Lung (tissue), 12 donors: ENCODE results near the gene CXCL13. TPM values are rescaled to one million over a fixed set of nuclear protein-coding genes. Genes with fewer than 3 reads are reported as not detected.

Experiments
- ATAC-seq: fragments of 200-7000 bp; cut with Tn5 transposase; one replicate; pipeline ENCODE4 v1.9.1; 2020; ENCODE audit warnings: moderate number of reproducible peaks; ENCODE audit not compliant: insufficient read depth, low FRiP score
- DNase-seq, 3 donors: peaks; one replicate each; pipeline ENCODE4 v3.0.0-alpha.2; 2013 to 2017
- H3K27ac ChIP-seq, 2 donors: one replicate each; pipeline ENCODE4 v1.5.1; 2013; ENCODE audit warnings: mild to moderate bottlenecking in 2 of 2, moderate library complexity in 2 of 2, control low read depth in 1 of 2, inconsistent platforms in 1 of 2, low read depth in 1 of 2, low read length in 1 of 2
- H3K27me3 ChIP-seq, 3 donors: one replicate each; pipeline ENCODE4 v1.5.1; 2013; ENCODE audit warnings: low read length in 2 of 3; ENCODE audit not compliant: control insufficient read depth in 3 of 3, insufficient read depth in 3 of 3
- H3K36me3 ChIP-seq, 4 donors: one replicate each; pipeline ENCODE4 v1.5.1; 2013; ENCODE audit warnings: low read length in 4 of 4, mild to moderate bottlenecking in 1 of 4, moderate library complexity in 1 of 4; ENCODE audit not compliant: control insufficient read depth in 4 of 4, insufficient read depth in 4 of 4
- H3K4me1 ChIP-seq, 5 donors: one replicate each; pipeline ENCODE4 v1.5.1; 2013; ENCODE audit warnings: low read length in 5 of 5, mild to moderate bottlenecking in 2 of 5, moderate library complexity in 1 of 5; ENCODE audit not compliant: control insufficient read depth in 5 of 5, insufficient read depth in 5 of 5
- H3K4me3 ChIP-seq: one replicate; pipeline ENCODE4 v1.5.1; 2013; ENCODE audit warnings: mild to moderate bottlenecking, control low read depth, moderate library complexity
- H3K9ac ChIP-seq, 2 donors: one replicate each; pipeline ENCODE4 v1.5.1; 2013; ENCODE audit warnings: low read length in 2 of 2, control low read depth in 1 of 2; ENCODE audit not compliant: insufficient read depth in 1 of 2
- H3K9me3 ChIP-seq, 4 donors: one replicate each; pipeline ENCODE4 v1.5.1; 2013; ENCODE audit warnings: low read length in 3 of 4, mild to moderate bottlenecking in 1 of 4, moderate library complexity in 1 of 4; ENCODE audit not compliant: control insufficient read depth in 4 of 4, insufficient read depth in 3 of 4
- WGBS, 2 donors: extraction: QIAGEN DNeasy Blood & Tissue Kit; methylation state at CpG; one replicate each; pipeline ENCODE4 v1.1.7; 2013; 5-methylcytosine and 5-hydroxymethylcytosine counted together
- polyA plus RNA-seq, 2 donors: library from polyadenylated mRNA; stranded (reverse); fragments of 200-250 nt; gene quantifications; one replicate each; pipeline ENCODE4 v1.2.1, GENCODE V29; 2013
- total RNA-seq, 2 donors: library from RNA; depleted of rRNA in 1 of 2; stranded (reverse); fragments of >200 nt in 1 of 2; gene quantifications; one replicate each; pipeline ENCODE4 v1.2.1, GENCODE V29; 2014 to 2021
- TF ChIP-seq, protein P1 (sequence below): IDR thresholded peaks from 2 replicates; pipeline ENCODE4 v1.5.1; 2012; ENCODE audit warnings: mild to moderate bottlenecking; ENCODE audit errors: control extremely low read depth, extremely low read depth
- donor health status: control.
- donor health status: control.
- donor health status: Bipolar disorder and iron deficiency.
- donor health status: healthy.
- donor health status: DM: yes; HTN: yes; CAD: no.

Gene CXCL13
- total and polyA plus RNA-seq, 4 donors, result 0.26 to 50.0 (median 5.4) TPM; not detected in 1

DNA sequence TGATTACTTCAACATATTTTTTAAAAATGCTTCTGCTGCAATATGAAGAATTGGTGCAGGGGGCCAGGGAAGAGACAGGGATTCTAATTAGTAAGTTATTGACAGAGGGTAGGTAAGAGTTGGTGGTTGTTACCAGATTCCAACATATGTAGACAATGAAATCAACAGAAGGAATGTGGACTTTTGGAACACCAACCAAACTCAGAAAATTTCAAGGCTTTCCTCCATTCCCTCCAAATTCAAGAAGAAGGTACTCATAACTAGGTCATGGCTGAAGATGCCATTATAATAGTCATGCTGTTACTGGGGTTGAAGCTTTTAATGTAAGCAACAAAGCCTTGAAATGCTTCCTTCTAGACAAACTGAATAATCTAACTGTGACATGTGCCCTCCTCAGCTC is 22.9 kb upstream of the CXCL13 start:
- Histone ChIP-seq H3K4me3 (no peak overlapping the region), H3K9ac (no peak overlapping the region), H3K9me3 (no peaks in the 10 kb centered on the region)

DNA sequence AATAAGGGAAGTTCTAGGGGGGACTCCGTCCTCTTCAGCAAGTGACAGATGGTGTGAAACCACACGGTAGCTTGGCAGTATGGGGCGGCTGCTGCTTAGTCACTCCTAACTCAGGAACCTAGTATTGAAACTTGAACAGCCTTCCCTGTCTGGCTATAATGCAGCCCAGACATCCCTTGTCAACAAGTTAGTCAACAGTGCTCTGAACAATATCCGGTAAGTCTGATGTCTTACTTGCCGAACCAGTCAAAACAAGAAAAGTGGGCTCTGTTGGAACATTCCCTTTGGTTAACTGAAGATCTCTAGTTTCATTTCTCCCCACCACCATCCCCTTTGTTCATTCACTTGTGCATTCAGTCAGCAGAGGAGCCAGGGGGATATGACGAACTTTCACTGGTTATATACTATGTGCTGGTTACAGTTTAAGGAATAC is 18.7 kb upstream of the CXCL13 start:
- H3K36me3 ChIP-seq, result no peaks in the 10 kb centered on the region
- ATAC-seq (no peak), DNase-seq (no peak)
- H3K27ac ChIP-seq, result no peak overlapping the region
- H3K9me3 ChIP-seq, result no peaks in the 10 kb centered on the region
- H3K27me3 ChIP-seq, result no peaks in the 10 kb centered on the region
- H3K9ac ChIP-seq, result no peak overlapping the region
- H3K4me3 ChIP-seq, result no peak overlapping the region
- H3K4me1 ChIP-seq, result no peaks in the 10 kb centered on the region
- TF ChIP-seq, protein P1, sequence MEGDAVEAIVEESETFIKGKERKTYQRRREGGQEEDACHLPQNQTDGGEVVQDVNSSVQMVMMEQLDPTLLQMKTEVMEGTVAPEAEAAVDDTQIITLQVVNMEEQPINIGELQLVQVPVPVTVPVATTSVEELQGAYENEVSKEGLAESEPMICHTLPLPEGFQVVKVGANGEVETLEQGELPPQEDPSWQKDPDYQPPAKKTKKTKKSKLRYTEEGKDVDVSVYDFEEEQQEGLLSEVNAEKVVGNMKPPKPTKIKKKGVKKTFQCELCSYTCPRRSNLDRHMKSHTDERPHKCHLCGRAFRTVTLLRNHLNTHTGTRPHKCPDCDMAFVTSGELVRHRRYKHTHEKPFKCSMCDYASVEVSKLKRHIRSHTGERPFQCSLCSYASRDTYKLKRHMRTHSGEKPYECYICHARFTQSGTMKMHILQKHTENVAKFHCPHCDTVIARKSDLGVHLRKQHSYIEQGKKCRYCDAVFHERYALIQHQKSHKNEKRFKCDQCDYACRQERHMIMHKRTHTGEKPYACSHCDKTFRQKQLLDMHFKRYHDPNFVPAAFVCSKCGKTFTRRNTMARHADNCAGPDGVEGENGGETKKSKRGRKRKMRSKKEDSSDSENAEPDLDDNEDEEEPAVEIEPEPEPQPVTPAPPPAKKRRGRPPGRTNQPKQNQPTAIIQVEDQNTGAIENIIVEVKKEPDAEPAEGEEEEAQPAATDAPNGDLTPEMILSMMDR, result no peak
- 38 to 54% methylated on average over 6 of the region's 6 CpGs for WGBS, 2 donors

More for the DNA sequence above, 22.9 kb upstream of the CXCL13 start:
- DNase-seq, result no peak
- Histone ChIP-seq H3K4me1 (no peaks in the 10 kb centered on the region), H3K27me3 (no peaks in the 10 kb centered on the region), H3K27ac (no peak overlapping the region), H3K36me3 (no peaks in the 10 kb centered on the region)
- ATAC-seq, result no peak
- TF ChIP-seq, protein P1, result no peak

DNA sequence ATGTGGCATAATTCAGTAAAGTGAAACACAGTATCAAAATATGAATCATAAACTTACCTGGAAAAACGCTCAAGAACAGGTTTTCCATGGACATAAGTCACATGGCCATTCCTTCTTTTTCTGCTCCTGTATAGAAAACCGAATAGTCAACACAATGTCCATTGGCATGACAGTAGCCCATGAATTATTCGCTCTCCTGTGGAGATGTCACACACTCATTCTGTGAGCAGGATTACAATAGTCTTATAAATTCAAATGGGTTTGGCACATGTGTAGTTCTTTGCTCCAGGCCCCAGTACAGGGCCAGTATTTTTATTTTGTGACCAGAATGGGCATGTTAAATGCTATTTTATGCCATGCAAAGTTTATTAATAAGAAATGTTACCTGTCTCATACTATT is 15.1 kb upstream of the CXCL13 start:
- no peaks in the 10 kb centered on the region for H3K9me3 ChIP-seq
- no peak for ATAC-seq
- DNase-seq, result no peak
- H3K27ac ChIP-seq, result no peak overlapping the region
- WGBS, 2 donors, result 86 to 91% methylated on average over 3 of the region's 3 CpGs
- no peak overlapping the region for H3K4me3 ChIP-seq
- no peaks in the 10 kb centered on the region for H3K27me3 ChIP-seq
- no peak overlapping the region for H3K9ac ChIP-seq
- no peaks in the 10 kb centered on the region for H3K4me1 ChIP-seq
- TF ChIP-seq, protein P1, result no peak
- H3K36me3 ChIP-seq, result no peaks in the 10 kb centered on the region

DNA sequence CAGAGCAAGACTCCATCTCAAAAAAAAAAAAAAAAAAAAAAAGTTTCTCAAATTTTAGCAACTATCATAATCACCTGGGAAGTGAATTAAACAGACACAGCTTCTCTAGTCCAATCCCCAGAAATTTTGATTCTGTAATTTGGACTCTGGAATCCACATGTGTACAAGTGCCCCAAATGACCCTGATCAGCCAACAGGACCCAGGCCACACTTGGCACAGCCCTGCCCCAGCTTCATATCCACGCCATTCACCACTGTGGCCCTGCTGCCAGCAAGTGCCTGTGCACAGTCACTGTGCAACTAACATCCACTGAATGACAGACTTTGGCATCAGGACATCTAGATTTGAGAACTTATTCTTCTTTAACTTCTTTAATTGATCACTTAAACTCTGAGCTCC is 14.1 kb upstream of the CXCL13 start:
- H3K27ac ChIP-seq, result no peak overlapping the region
- H3K36me3 ChIP-seq, result no peaks in the 10 kb centered on the region
- no peaks in the 10 kb centered on the region for H3K27me3 ChIP-seq
- H3K9me3 ChIP-seq, result no peaks in the 10 kb centered on the region
- DNase-seq (no peak), ATAC-seq (no peak)
- no peak overlapping the region for H3K4me3 ChIP-seq
- TF ChIP-seq, protein P1, result no peak
- no peak overlapping the region for H3K9ac ChIP-seq
- WGBS, 2 donors, result 94 to 95% methylated on average over 1 of the region's 1 CpG
- no peaks in the 10 kb centered on the region for H3K4me1 ChIP-seq
